ENCODE measurements around the gene MGLL.
A peak's percentile ranks its signal among the peaks of the same experiment; 100 is the strongest.

The MGLL gene

GRCh38 chr3:127676456-127676855 is 145.9 kb downstream of the MGLL start:
- TF ChIP-seq, protein P1, sequence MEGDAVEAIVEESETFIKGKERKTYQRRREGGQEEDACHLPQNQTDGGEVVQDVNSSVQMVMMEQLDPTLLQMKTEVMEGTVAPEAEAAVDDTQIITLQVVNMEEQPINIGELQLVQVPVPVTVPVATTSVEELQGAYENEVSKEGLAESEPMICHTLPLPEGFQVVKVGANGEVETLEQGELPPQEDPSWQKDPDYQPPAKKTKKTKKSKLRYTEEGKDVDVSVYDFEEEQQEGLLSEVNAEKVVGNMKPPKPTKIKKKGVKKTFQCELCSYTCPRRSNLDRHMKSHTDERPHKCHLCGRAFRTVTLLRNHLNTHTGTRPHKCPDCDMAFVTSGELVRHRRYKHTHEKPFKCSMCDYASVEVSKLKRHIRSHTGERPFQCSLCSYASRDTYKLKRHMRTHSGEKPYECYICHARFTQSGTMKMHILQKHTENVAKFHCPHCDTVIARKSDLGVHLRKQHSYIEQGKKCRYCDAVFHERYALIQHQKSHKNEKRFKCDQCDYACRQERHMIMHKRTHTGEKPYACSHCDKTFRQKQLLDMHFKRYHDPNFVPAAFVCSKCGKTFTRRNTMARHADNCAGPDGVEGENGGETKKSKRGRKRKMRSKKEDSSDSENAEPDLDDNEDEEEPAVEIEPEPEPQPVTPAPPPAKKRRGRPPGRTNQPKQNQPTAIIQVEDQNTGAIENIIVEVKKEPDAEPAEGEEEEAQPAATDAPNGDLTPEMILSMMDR (IDR thresholded peaks at IDR 0.05; ENCODE audit: extremely low read depth, missing control alignments) = no peak

GRCh38 chr3:127675651-127676391 is 146.5 kb downstream of the MGLL start:
- TF ChIP-seq, protein P1 (IDR thresholded peaks at IDR 0.05; ENCODE audit: extremely low read depth, missing control alignments) = no peak
- no peak for DNase-seq (ENCODE audit: low spot score)

More at GRCh38 chr3:127676456-127676855, 145.9 kb downstream of the MGLL start:
- no peak for DNase-seq (ENCODE audit: low spot score)

DNA sequence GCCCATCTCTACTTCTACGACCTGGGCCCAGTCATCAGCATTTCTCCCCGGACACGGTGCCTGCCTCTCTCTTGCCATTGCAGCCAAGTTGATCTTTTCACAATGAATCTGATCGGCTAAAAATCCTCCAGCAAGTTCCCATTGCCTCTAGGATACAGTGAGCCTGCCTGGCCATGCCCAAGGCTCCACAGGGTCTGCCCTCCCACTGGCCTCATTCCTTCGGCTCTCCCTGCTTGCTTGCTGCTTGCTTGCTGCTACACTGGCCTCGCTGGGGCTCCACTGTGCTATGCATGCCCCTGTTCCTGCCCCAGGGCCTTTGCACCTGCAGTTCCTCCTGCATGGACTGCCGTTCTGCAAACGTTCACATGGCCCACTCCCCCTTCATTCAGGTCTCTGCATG is 147.5 kb downstream of the MGLL start:
- TF ChIP-seq, protein P1 (IDR thresholded peaks at IDR 0.05; ENCODE audit: extremely low read depth, missing control alignments) = no peak
- no peak for DNase-seq (ENCODE audit: low spot score)

DNA sequence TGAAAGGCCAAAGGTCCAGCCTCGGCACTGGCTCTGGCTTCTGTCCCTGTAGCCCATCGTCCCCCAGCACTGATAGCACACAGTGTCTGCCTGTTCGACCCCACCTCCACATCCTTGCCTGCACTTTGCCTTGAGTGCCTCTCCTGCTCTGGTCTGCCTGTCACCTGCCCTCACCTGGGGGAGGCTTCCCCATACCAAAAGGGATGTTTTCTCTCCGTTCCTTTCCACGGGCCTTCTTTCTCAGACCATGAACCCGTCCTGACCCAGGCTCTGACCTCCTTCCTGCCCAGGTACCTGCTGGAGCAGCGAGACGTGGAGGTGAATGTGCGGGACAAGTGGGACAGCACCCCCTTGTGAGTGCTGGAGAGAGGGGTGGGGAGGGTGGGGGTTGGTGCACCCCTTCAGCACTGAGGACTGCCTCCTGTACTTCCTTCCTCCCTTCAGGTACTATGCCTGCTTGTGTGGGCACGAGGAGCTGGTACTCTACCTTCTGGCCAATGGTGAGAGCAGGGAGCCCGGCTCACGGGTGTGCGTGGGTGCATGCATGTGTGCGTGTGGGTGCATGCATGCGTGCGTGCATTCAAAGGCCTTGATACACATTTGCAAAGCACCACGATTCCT is 148.1 kb downstream of the MGLL start:
- DNase-seq (ENCODE audit: low spot score) = no peak
- TF ChIP-seq, protein P1 (IDR thresholded peaks at IDR 0.05; ENCODE audit: extremely low read depth, missing control alignments) = no peak

GRCh38 chr3:127673191-127674100 is 148.9 kb downstream of the MGLL start:
- TF ChIP-seq, protein P1 (IDR thresholded peaks at IDR 0.05; ENCODE audit: extremely low read depth, missing control alignments) = no peak
- DNase-seq (ENCODE audit: low spot score) = peak; percentile 71

DNA sequence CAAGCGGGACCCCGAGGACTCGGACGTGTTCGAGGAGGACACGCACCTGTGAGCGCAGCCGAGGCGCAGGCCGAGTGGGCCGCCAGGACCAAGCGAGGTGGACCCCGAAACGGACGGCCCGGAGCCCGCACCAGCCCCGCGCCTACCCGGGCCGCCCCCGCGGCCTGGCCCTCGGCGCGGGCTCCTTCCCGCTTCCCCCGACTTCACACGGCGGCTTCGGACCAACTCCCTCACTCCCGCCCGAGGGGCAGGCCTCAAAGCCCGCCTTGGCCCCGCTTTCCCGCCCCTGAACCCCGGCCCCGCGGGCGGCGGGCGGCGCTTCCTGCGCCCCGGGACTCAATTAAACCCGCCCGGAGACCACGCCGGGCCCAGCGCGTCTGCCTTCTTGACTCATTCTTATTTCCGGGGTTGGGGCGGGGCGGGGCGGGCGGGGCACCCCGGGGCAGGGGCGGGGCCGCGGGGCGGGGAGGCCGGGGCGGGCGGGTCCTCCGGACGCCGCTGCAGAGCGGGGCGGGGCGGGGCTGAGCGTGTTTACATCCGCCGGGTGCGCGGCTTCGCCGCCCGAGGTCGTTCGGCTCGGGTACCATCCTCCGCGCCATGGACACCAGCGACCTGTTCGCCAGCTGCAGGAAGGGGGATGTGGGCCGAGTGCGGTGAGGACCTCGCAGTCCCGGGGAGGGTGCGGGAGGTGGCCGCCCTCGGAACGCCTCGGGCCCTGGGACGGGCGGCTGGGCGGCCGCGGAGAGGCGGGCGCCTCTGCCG is 149.7 kb downstream of the MGLL start, which contains the start of gene ABTB1:
TSS of gene ABTB1 (plus strand) at position 524 of the 762 bp plus-strand sequence. CDS start at position 598, 74 bp downstream.
- TF ChIP-seq, protein P1 (IDR thresholded peaks at IDR 0.05; ENCODE audit: extremely low read depth, missing control alignments) = no peak
- DNase-seq (ENCODE audit: low spot score) = peak; percentile 99

Data from GM20000 (cell line).